ENCODE results near the gene PLA2G4A.
"Not testable (repeated sequence)": the region's sequence is repeated elsewhere in the genome, so short reads cannot be mapped to it uniquely, and the experiment has no call there.

The PLA2G4A gene

GRCh38 chr1:186875896-186876835, 47.4 kb downstream of the PLA2G4A start:
- DNase-seq (ENCODE audit: low read depth in 2 of 2), result no peak

GRCh38 chr1:186878356-186878755, 49.6 kb downstream of the PLA2G4A start:
- no peak for DNase-seq (ENCODE audit: low read depth in 2 of 2)

- no peak for DNase-seq (ENCODE audit: low read depth in 2 of 2)
Observed at GRCh38 chr1:186880982-186881381, 52.2 kb downstream of the PLA2G4A start.

- DNase-seq (ENCODE audit: low read depth in 2 of 2), result no peak
Observed at GRCh38 chr1:186882372-186883134, 53.8 kb downstream of the PLA2G4A start.

GRCh38 chr1:186884251-186884650, 55.5 kb downstream of the PLA2G4A start:
- no peak for DNase-seq (ENCODE audit: low read depth in 2 of 2)

- no peak for DNase-seq (ENCODE audit: low read depth in 2 of 2)
Observed at GRCh38 chr1:186887203-186887602, 58.5 kb downstream of the PLA2G4A start.

- DNase-seq (ENCODE audit: low read depth in 2 of 2), result no peak
Observed at GRCh38 chr1:186888367-186888766, 59.6 kb downstream of the PLA2G4A start.

GRCh38 chr1:186892936-186893335, 64.2 kb downstream of the PLA2G4A start:
- no peak for DNase-seq (ENCODE audit: low read depth in 2 of 2)

GRCh38 chr1:186894415-186894814, 65.7 kb downstream of the PLA2G4A start:
- DNase-seq (ENCODE audit: low read depth in 2 of 2), result no peak

GRCh38 chr1:186896211-186896610, 67.5 kb downstream of the PLA2G4A start:
- DNase-seq (ENCODE audit: low read depth in 2 of 2), result no peak

- DNase-seq (ENCODE audit: low read depth in 2 of 2), result no peak
Observed at GRCh38 chr1:186897008-186897407, 68.3 kb downstream of the PLA2G4A start.

GRCh38 chr1:186899577-186899976, 70.8 kb downstream of the PLA2G4A start:
- no peak for DNase-seq (ENCODE audit: low read depth in 2 of 2)

- DNase-seq (ENCODE audit: low read depth in 2 of 2), result no peak
Observed at GRCh38 chr1:186899977-186900376, 71.2 kb downstream of the PLA2G4A start.

- DNase-seq (ENCODE audit: low read depth in 2 of 2), result no peak
Observed at GRCh38 chr1:186900539-186901237, 71.9 kb downstream of the PLA2G4A start.

GRCh38 chr1:186901631-186902030, 72.9 kb downstream of the PLA2G4A start:
- no peak for DNase-seq (ENCODE audit: low read depth in 2 of 2)

GRCh38 chr1:186903374-186904136, 74.8 kb downstream of the PLA2G4A start:
- no peak for DNase-seq (ENCODE audit: low read depth in 2 of 2)

GRCh38 chr1:186904361-186904760, 75.6 kb downstream of the PLA2G4A start:
- no peak for DNase-seq (ENCODE audit: low read depth in 2 of 2)

GRCh38 chr1:186905561-186905960, 76.8 kb downstream of the PLA2G4A start:
- no peak for DNase-seq (ENCODE audit: low read depth in 2 of 2)

GRCh38 chr1:186915555-186915954, 86.8 kb downstream of the PLA2G4A start:
- no peak for DNase-seq (ENCODE audit: low read depth in 2 of 2)

- DNase-seq (ENCODE audit: low read depth in 2 of 2), result not testable (repeated sequence)
Observed at GRCh38 chr1:186917106-186917786, 88.5 kb downstream of the PLA2G4A start.

GRCh38 chr1:186921386-186921785, 92.6 kb downstream of the PLA2G4A start:
- DNase-seq (ENCODE audit: low read depth in 2 of 2), result not testable (repeated sequence)

All from stimulated activated CD8-positive, alpha-beta memory T cell treated with anti-CD3 and anti-CD28 coated beads, Interleukin-2, amount 100 ng/mL, for 48 hours (primary cell).